Activated CD4-positive, alpha-beta memory T cell treated with anti-CD3 and anti-CD28 coated beads, Interleukin-2, amount 10 ng/mL, durations not matched to agents 7 days and 5 days (primary cell): ENCODE measurements around the gene NTRK2. TPM values are rescaled to one million over a fixed set of nuclear protein-coding genes. Genes with fewer than 3 reads are reported as not detected.
"Not testable (repeated sequence)": the region's sequence is repeated elsewhere in the genome, so short reads cannot be mapped to it uniquely, and the experiment has no call there.

Experiments
- CTCF ChIA-PET: fragments of 350-600 bp; sonication (Branson Sonifier 250); formaldehyde crosslinking; loops from one replicate; lab custom pipeline; 2021; ENCODE audit warnings: antibody characterized with exemption, inconsistent platforms; lab: Charles Lee
- POLR2A ChIA-PET: fragments of 350-600 bp; sonication (Branson Sonifier 250); formaldehyde crosslinking; loops from one replicate; lab custom pipeline; 2021; ENCODE audit warnings: antibody characterized with exemption; lab: Charles Lee
- DNase-seq: peaks from one replicate; pipeline ENCODE4 v3.0.0-alpha.2; 2020
- H3K27ac Mint-ChIP-seq: one replicate; pipeline ENCODE4 v1.8.0; 2021; ENCODE audit warnings: mild to moderate bottlenecking, mixed read lengths
- H3K27me3 Mint-ChIP-seq: one replicate; pipeline ENCODE4 v1.8.0; 2021; ENCODE audit warnings: mixed read lengths
- H3K36me3 Mint-ChIP-seq: one replicate; pipeline ENCODE4 v1.8.0; 2021; ENCODE audit warnings: low read depth, mixed read lengths
- H3K4me1 Mint-ChIP-seq: one replicate; pipeline ENCODE4 v1.8.0; 2021; ENCODE audit warnings: mixed read lengths
- H3K4me3 Mint-ChIP-seq: one replicate; pipeline ENCODE4 v1.8.0; 2021; ENCODE audit warnings: mild to moderate bottlenecking, mixed read lengths
- H3K9me3 Mint-ChIP-seq: one replicate; pipeline ENCODE4 v1.8.0; 2021; ENCODE audit warnings: mixed read lengths
- total RNA-seq, 2 experiments: library from RNA; stranded (reverse); gene quantifications; one replicate each; pipeline ENCODE4 v1.2.3, GENCODE V29; 2021

Gene NTRK2
- total RNA-seq, 2 experiments from 2014 or later: 2.2 to 2.3 TPM

GRCh38 chr9:84875193-84875592 is 205.7 kb downstream of the NTRK2 start:
- Mint-ChIP-seq H3K4me1 (peaks cover 9% of the 10 kb centered on the region), H3K27me3 (no peaks in the 10 kb centered on the region), H3K9me3 (no peaks in the 10 kb centered on the region), H3K36me3 (no peaks in the 10 kb centered on the region), H3K4me3 (no peak overlapping the region), H3K27ac (no peak overlapping the region)
- no peak for DNase-seq
- POLR2A ChIA-PET: no interaction called here
- CTCF ChIA-PET: no interaction called here

GRCh38 chr9:84879631-84880030 is 210.1 kb downstream of the NTRK2 start:
- Mint-ChIP-seq H3K9me3 (no peaks in the 10 kb centered on the region), H3K4me3 (no peak overlapping the region), H3K4me1 (peaks cover 4% of the 10 kb centered on the region), H3K27ac (no peak overlapping the region), H3K27me3 (no peaks in the 10 kb centered on the region), H3K36me3 (no peaks in the 10 kb centered on the region)
- ChIA-PET CTCF (no interaction called here), POLR2A (no interaction called here)
- no peak for DNase-seq

GRCh38 chr9:84880835-84881234 is 211.3 kb downstream of the NTRK2 start:
- CTCF ChIA-PET: no interaction called here
- POLR2A ChIA-PET: no interaction called here
- DNase-seq: no peak
- H3K36me3 Mint-ChIP-seq: no peaks in the 10 kb centered on the region
- H3K27me3 Mint-ChIP-seq: no peaks in the 10 kb centered on the region
- no peaks in the 10 kb centered on the region for H3K9me3 Mint-ChIP-seq
- H3K4me1 Mint-ChIP-seq: no peaks in the 10 kb centered on the region
- no peak overlapping the region for H3K4me3 Mint-ChIP-seq
- H3K27ac Mint-ChIP-seq: no peak overlapping the region

- H3K4me1 Mint-ChIP-seq: no peaks in the 10 kb centered on the region
- CTCF ChIA-PET: no interaction called here
- no peak for DNase-seq
- POLR2A ChIA-PET: no interaction called here
- H3K27me3 Mint-ChIP-seq: no peaks in the 10 kb centered on the region
- no peaks in the 10 kb centered on the region for H3K9me3 Mint-ChIP-seq
- no peak overlapping the region for H3K27ac Mint-ChIP-seq
- no peaks in the 10 kb centered on the region for H3K36me3 Mint-ChIP-seq
- H3K4me3 Mint-ChIP-seq: no peak overlapping the region
These were observed 217.3 kb downstream of the NTRK2 start for GRCh38 chr9:84886866-84887265.

- ChIA-PET POLR2A (no interaction called here), CTCF (no interaction called here)
- Mint-ChIP-seq H3K27ac (no peak overlapping the region), H3K27me3 (peaks cover 6% of the 10 kb centered on the region), H3K4me3 (no peak overlapping the region), H3K9me3 (no peaks in the 10 kb centered on the region), H3K36me3 (no peaks in the 10 kb centered on the region), H3K4me1 (no peaks in the 10 kb centered on the region)
- DNase-seq: no peak
These were observed 222.4 kb downstream of the NTRK2 start for GRCh38 chr9:84891924-84892323.

- DNase-seq: no peak
- no peak overlapping the region for H3K27ac Mint-ChIP-seq
- H3K9me3 Mint-ChIP-seq: no peaks in the 10 kb centered on the region
- ChIA-PET POLR2A (no interaction called here), CTCF (no interaction called here)
- H3K4me1 Mint-ChIP-seq: no peaks in the 10 kb centered on the region
- peaks cover 6% of the 10 kb centered on the region for H3K27me3 Mint-ChIP-seq
- no peak overlapping the region for H3K4me3 Mint-ChIP-seq
- H3K36me3 Mint-ChIP-seq: no peaks in the 10 kb centered on the region
These were observed 224.0 kb downstream of the NTRK2 start for GRCh38 chr9:84893419-84894128.

- H3K9me3 Mint-ChIP-seq: no peaks in the 10 kb centered on the region
- DNase-seq: no peak
- H3K27ac Mint-ChIP-seq: no peak overlapping the region
- no peaks in the 10 kb centered on the region for H3K4me1 Mint-ChIP-seq
- H3K4me3 Mint-ChIP-seq: no peak overlapping the region
- no peaks in the 10 kb centered on the region for H3K36me3 Mint-ChIP-seq
- peaks cover 7% of the 10 kb centered on the region for H3K27me3 Mint-ChIP-seq
- CTCF ChIA-PET: no interaction called here
- POLR2A ChIA-PET: interaction anchor here (0.6 kb wide), 1 partner anchor 13 kb away, joined by 3 read pairs; no protein-coding TSS in a partner anchor
These were observed 225.3 kb downstream of the NTRK2 start for GRCh38 chr9:84894859-84895258.

- Mint-ChIP-seq H3K27me3 (peaks cover 9% of the 10 kb centered on the region), H3K4me3 (no peak overlapping the region), H3K36me3 (no peaks in the 10 kb centered on the region), H3K27ac (no peak overlapping the region), H3K9me3 (no peaks in the 10 kb centered on the region), H3K4me1 (peaks cover 3% of the 10 kb centered on the region)
- ChIA-PET POLR2A (no interaction called here), CTCF (no interaction called here)
- DNase-seq: no peak
These were observed 228.0 kb downstream of the NTRK2 start for GRCh38 chr9:84897362-84898094.

- Mint-ChIP-seq H3K27me3 (peaks cover 6% of the 10 kb centered on the region), H3K4me3 (no peak overlapping the region), H3K27ac (no peak overlapping the region), H3K9me3 (no peaks in the 10 kb centered on the region), H3K36me3 (no peaks in the 10 kb centered on the region), H3K4me1 (peaks cover 3% of the 10 kb centered on the region)
- CTCF ChIA-PET: no interaction called here
- DNase-seq: no peak
- POLR2A ChIA-PET: no interaction called here
These were observed 228.7 kb downstream of the NTRK2 start for GRCh38 chr9:84898188-84898587.

- H3K27ac Mint-ChIP-seq, H3K4me3 Mint-ChIP-seq, CTCF ChIA-PET, H3K4me1 Mint-ChIP-seq, H3K27me3 Mint-ChIP-seq, H3K9me3 Mint-ChIP-seq, POLR2A ChIA-PET, H3K36me3 Mint-ChIP-seq, DNase-seq: not testable (repeated sequence)
These were observed 229.1 kb downstream of the NTRK2 start for GRCh38 chr9:84898618-84899017.

GRCh38 chr9:84899326-84899725 is 229.8 kb downstream of the NTRK2 start:
- Mint-ChIP-seq H3K4me1 (peaks cover 3% of the 10 kb centered on the region), H3K4me3 (no peak overlapping the region)

GRCh38 chr9:84900421-84900820 is 230.9 kb downstream of the NTRK2 start:
- Mint-ChIP-seq H3K36me3 (no peaks in the 10 kb centered on the region), H3K9me3 (no peaks in the 10 kb centered on the region), H3K4me1 (peaks cover 3% of the 10 kb centered on the region), H3K27ac (no peak overlapping the region), H3K27me3 (peaks cover 11% of the 10 kb centered on the region), H3K4me3 (no peak overlapping the region)
- POLR2A ChIA-PET: no interaction called here
- DNase-seq: no peak
- CTCF ChIA-PET: no interaction called here

More at GRCh38 chr9:84899326-84899725, 229.8 kb downstream of the NTRK2 start:
- ChIA-PET CTCF (no interaction called here), POLR2A (no interaction called here)
- no peak overlapping the region for H3K27ac Mint-ChIP-seq
- no peak for DNase-seq
- no peaks in the 10 kb centered on the region for H3K9me3 Mint-ChIP-seq
- peaks cover 8% of the 10 kb centered on the region for H3K27me3 Mint-ChIP-seq
- no peaks in the 10 kb centered on the region for H3K36me3 Mint-ChIP-seq

GRCh38 chr9:84903963-84904362 is 234.4 kb downstream of the NTRK2 start:
- Mint-ChIP-seq H3K27ac (no peak overlapping the region), H3K4me1 (peaks cover 3% of the 10 kb centered on the region), H3K36me3 (no peaks in the 10 kb centered on the region), H3K9me3 (no peaks in the 10 kb centered on the region), H3K4me3 (no peak overlapping the region), H3K27me3 (peaks cover 18% of the 10 kb centered on the region)
- POLR2A ChIA-PET: no interaction called here
- DNase-seq: no peak
- CTCF ChIA-PET: no interaction called here

GRCh38 chr9:84916769-84917168 is 247.2 kb downstream of the NTRK2 start:
- no peak for DNase-seq
- Mint-ChIP-seq H3K4me3 (no peak overlapping the region), H3K36me3 (no peaks in the 10 kb centered on the region), H3K9me3 (no peaks in the 10 kb centered on the region), H3K27me3 (no peaks in the 10 kb centered on the region), H3K4me1 (no peaks in the 10 kb centered on the region), H3K27ac (no peak overlapping the region)
- POLR2A ChIA-PET: no interaction called here
- CTCF ChIA-PET: no interaction called here
